Retina (tissue), 1 donor: Measurements from ENCODE around the gene ATXN3L.
"Not testable (repeated sequence)": the region's sequence is repeated elsewhere in the genome, so short reads cannot be mapped to it uniquely, and the experiment has no call there.

Experiments
- DNase-seq: peaks from one replicate; pipeline ENCODE4 v3.0.0-alpha.2; 2016

Gene ATXN3L

GRCh38 chrX:13305108-13305507, 14.7 kb downstream of the ATXN3L start:
- no peak for DNase-seq

- DNase-seq, result no peak
These were observed 15.8 kb downstream of the ATXN3L start for GRCh38 chrX:13304052-13304451.

- DNase-seq, result not testable (repeated sequence)
These were observed 16.6 kb downstream of the ATXN3L start for GRCh38 chrX:13303248-13303647.

GRCh38 chrX:13298836-13299235, 21.0 kb downstream of the ATXN3L start:
- DNase-seq, result no peak

GRCh38 chrX:13295841-13296240, 24.0 kb downstream of the ATXN3L start:
- no peak for DNase-seq

- no peak for DNase-seq
These were observed 26.2 kb downstream of the ATXN3L start for GRCh38 chrX:13293700-13294099.

GRCh38 chrX:13290891-13291614, 28.8 kb downstream of the ATXN3L start:
- DNase-seq, result no peak

- no peak for DNase-seq
These were observed 31.2 kb downstream of the ATXN3L start for GRCh38 chrX:13288671-13289070.

GRCh38 chrX:13287816-13288215, 32.0 kb downstream of the ATXN3L start:
- DNase-seq, result no peak

- DNase-seq, result no peak
These were observed 34.2 kb downstream of the ATXN3L start for GRCh38 chrX:13285693-13286092.

GRCh38 chrX:13285229-13285628, 34.6 kb downstream of the ATXN3L start:
- DNase-seq, result no peak

- DNase-seq, result no peak
These were observed 35.3 kb downstream of the ATXN3L start for GRCh38 chrX:13284570-13284969.

GRCh38 chrX:13283950-13284546, 35.8 kb downstream of the ATXN3L start:
- peak; percentile 33 for DNase-seq

GRCh38 chrX:13283512-13283911, 36.3 kb downstream of the ATXN3L start:
- peak; percentile 16 for DNase-seq

GRCh38 chrX:13281289-13281688, 38.6 kb downstream of the ATXN3L start:
- no peak for DNase-seq

- no peak for DNase-seq
These were observed 40.4 kb downstream of the ATXN3L start for GRCh38 chrX:13279279-13280018.

- no peak for DNase-seq
These were observed 42.3 kb downstream of the ATXN3L start for GRCh38 chrX:13277539-13277938.

- no peak for DNase-seq
These were observed 42.9 kb downstream of the ATXN3L start for GRCh38 chrX:13276991-13277390.

GRCh38 chrX:13275031-13275430, 44.8 kb downstream of the ATXN3L start:
- DNase-seq, result no peak

GRCh38 chrX:13272426-13272825, 47.4 kb downstream of the ATXN3L start:
- DNase-seq, result no peak

- DNase-seq, result no peak
These were observed 48.3 kb downstream of the ATXN3L start for GRCh38 chrX:13271511-13271910.

GRCh38 chrX:13270360-13270759, 49.5 kb downstream of the ATXN3L start:
- no peak for DNase-seq

- DNase-seq, result no peak
These were observed 51.0 kb downstream of the ATXN3L start for GRCh38 chrX:13268874-13269273.
